HepG2 (cell line): ENCODE measurements around the gene CSNK1D. TPM values are rescaled to one million over a fixed set of nuclear protein-coding genes. Genes with fewer than 3 reads are reported as not detected.

ENCODE experiments used
- AGO1 ChIP-seq: fragments of 200-400 bp; formaldehyde crosslinking; IDR thresholded peaks from 2 replicates; pipeline ENCODE4 v1.6.1; 2017; ENCODE audit warnings: mild to moderate bottlenecking, low read depth, low read length, moderate library complexity; ENCODE audit not compliant: poor library complexity, severe bottlenecking
- ATF7-NPFF ChIP-seq: sonication (generic); formaldehyde crosslinking; IDR thresholded peaks from 2 replicates; pipeline ENCODE4 v1.8.1; 2023; ENCODE audit warnings: mild to moderate bottlenecking, low read depth, missing genetic modification reagents, moderate library complexity
- CCAR2 ChIP-seq: fragments of 200-400 bp; formaldehyde crosslinking; optimal IDR thresholded peaks from 2 replicates; pipeline ENCODE3; 2018; ENCODE audit warnings: low read depth, mild to moderate bottlenecking, low read length, moderate library complexity
- CEBPZ ChIP-seq: IDR thresholded peaks from 2 replicates; pipeline ENCODE4 v1.6.1; 2012; ENCODE audit warnings: low read length, improper control_type of control experiment
- HDAC1 ChIP-seq: sonication (generic); formaldehyde crosslinking; IDR thresholded peaks from 2 replicates; pipeline ENCODE4 v1.5.1; 2020; ENCODE audit warnings: mild to moderate bottlenecking, missing genetic modification reagents
- KDM5A ChIP-seq: fragments of 200-600 bp; sonication (generic); IDR thresholded peaks from 2 replicates; pipeline ENCODE4 v1.7.0; 2018; ENCODE audit warnings: antibody characterized with exemption, mild to moderate bottlenecking, low read length, borderline replicate concordance
- KIAA2018 ChIP-seq: sonication (generic); formaldehyde crosslinking; IDR thresholded peaks from 2 replicates; pipeline ENCODE4 v1.5.0; 2020; ENCODE audit warnings: mild to moderate bottlenecking, missing genetic modification reagents, borderline replicate concordance
- MAFK ChIP-seq, 2 experiments: IDR thresholded peaks in 1 of 2; conservative IDR thresholded peaks in 1 of 2; 2 replicates each; pipeline ENCODE4 v1.6.1; 2011; ENCODE audit warnings: improper control_type of control experiment in 2 of 2, low read length in 2 of 2
- POLR2AphosphoS2 ChIP-seq: IDR thresholded peaks from 2 replicates; pipeline ENCODE4 v1.6.1; 2011; ENCODE audit warnings: low read depth, low read length, improper control_type of control experiment
- RXRA ChIP-seq: sonication (generic); formaldehyde crosslinking; IDR thresholded peaks from 2 replicates; pipeline ENCODE4 v1.5.1; 2020; ENCODE audit warnings: missing genetic modification reagents
- SIN3B ChIP-seq: fragments of 150-350 bp; IDR thresholded peaks from 2 replicates; pipeline ENCODE4 v1.6.1; 2014; ENCODE audit warnings: low read length
- YY1 ChIP-seq: IDR thresholded peaks from 2 replicates; pipeline ENCODE4 v1.6.1; 2011; ENCODE audit warnings: low read length, low read depth, moderate library complexity, mild to moderate bottlenecking; ENCODE audit not compliant: insufficient read depth, insufficient replicate concordance
- ZNF160 ChIP-seq: sonication (generic); formaldehyde crosslinking; IDR thresholded peaks from 2 replicates; pipeline ENCODE4 v1.8.0; 2022; ENCODE audit warnings: mild to moderate bottlenecking, inconsistent platforms, missing genetic modification reagents
- ZNF44 ChIP-seq: sonication (generic); formaldehyde crosslinking; IDR thresholded peaks from 2 replicates; pipeline ENCODE4 v1.5.1; 2020; ENCODE audit warnings: mild to moderate bottlenecking, missing genetic modification reagents
- ZNF501 ChIP-seq: sonication (generic); formaldehyde crosslinking; IDR thresholded peaks from 2 replicates; pipeline ENCODE4 v1.5.1; 2020; ENCODE audit warnings: mild to moderate bottlenecking, moderate library complexity, missing genetic modification reagents
- ZNF567 ChIP-seq: sonication (generic); formaldehyde crosslinking; IDR thresholded peaks from 2 replicates; pipeline ENCODE4 v1.8.1; 2023; ENCODE audit warnings: mild to moderate bottlenecking, missing genetic modification reagents, borderline replicate concordance
- ZNF7 ChIP-seq: IDR thresholded peaks from 2 replicates; pipeline ENCODE4 v1.6.1; 2016; ENCODE audit warnings: missing biosample characterization, missing genetic modification reagents
- ZNF703 ChIP-seq: sonication (generic); formaldehyde crosslinking; IDR thresholded peaks from 2 replicates; pipeline ENCODE4 v1.5.1; 2020; ENCODE audit warnings: missing genetic modification reagents, mild to moderate bottlenecking, moderate library complexity, borderline replicate concordance
- ZNF83 ChIP-seq: sonication (generic); formaldehyde crosslinking; IDR thresholded peaks from 2 replicates; pipeline ENCODE4 v1.4.0; 2020; ENCODE audit warnings: missing genetic modification reagents, mild to moderate bottlenecking, borderline replicate concordance
- polyA plus RNA-seq, 8 experiments: library from polyadenylated mRNA; depleted of rRNA in 3 of 8; stranded (reverse) in 7 of 8; unstranded in 1 of 8; fragments of >200 nt; fragmentation: Illumina TruSeq in 4 of 8; extraction: Trizol in 4 of 8; gene quantifications; 2 replicates each; pipeline versions ENCODE4 v1.2.1 to v1.2.3, GENCODE V29; 2011 to 2016; ENCODE audit warnings: low read depth in 4 of 8, missing spikeins in 1 of 8, mixed read lengths in 1 of 8; ENCODE audit not compliant: insufficient read depth in 1 of 8
- total RNA-seq, 5 experiments: library from RNA; depleted of rRNA; stranded (reverse); fragments of >200 nt; fragmentation: Illumina TruSeq; extraction: Trizol; gene quantifications; 2 replicates each; pipeline ENCODE4 v1.2.3, GENCODE V29; 2016; ENCODE audit warnings: low read depth in 1 of 5

CSNK1D gene
- total and polyA plus RNA-seq, 2 of the 13 experiments (the other 11 are each of a cell fraction or from before 2014, with no cell fraction given): 31.5 to 128 TPM

- no peak for TF ChIP-seq CEBPZ
- TF ChIP-seq POLR2AphosphoS2: no peak
- TF ChIP-seq AGO1: peak; percentile 25
- no peak for TF ChIP-seq ZNF83 (CRISPR knock-in tag)
- no peak for TF ChIP-seq ZNF160 (CRISPR knock-in tag)
- no peak for TF ChIP-seq ZNF44 (CRISPR knock-in tag)
- no peak for TF ChIP-seq ZNF703
- TF ChIP-seq SIN3B: no peak
- TF ChIP-seq ZNF567: no peak
- no peak for TF ChIP-seq CCAR2
- no peak for TF ChIP-seq HDAC1 (CRISPR knock-in tag)
- no peak for TF ChIP-seq ZNF7
- no peak for TF ChIP-seq RXRA (CRISPR knock-in tag)
- TF ChIP-seq ATF7-NPFF (CRISPR knock-in tag): no peak
- no peak for TF ChIP-seq MAFK (conservative IDR thresholded peaks at IDR 0.05 in 1 of 2, IDR thresholded peaks at IDR 0.05 in 1 of 2; ENCODE audit: low read length in 2 of 2)
- TF ChIP-seq YY1: no peak
- TF ChIP-seq ZNF501: 0 out of 2 replicates have a peak, but pooled peaks have one; percentile 8
- no peak for TF ChIP-seq KIAA2018 (CRISPR knock-in tag)
- TF ChIP-seq KDM5A: no peak
Measured at GRCh38 chr17:82218349-82219075, 55.0 kb downstream of the CSNK1D start (continued).
